Smooth muscle cell (in vitro differentiated cells): ENCODE measurements around the gene HOXA13. TPM values are rescaled to one million over a fixed set of nuclear protein-coding genes. Genes with fewer than 3 reads are reported as not detected.

Experiments
- DNase-seq: peaks from one replicate; lab custom pipeline; 2025; ENCODE audit not compliant: unreplicated experiment; lab: John Stamatoyannopoulos, UW
- H2AFZ ChIP-seq: fragments of 200-600 bp; sonication (generic); 2 replicates; pipeline ENCODE4 v1.6.0; 2016; ENCODE audit warnings: antibody characterized with exemption, low read depth, mild to moderate bottlenecking
- H3F3A ChIP-seq: fragments of 200-600 bp; sonication (generic); 2 replicates; pipeline ENCODE4 v1.6.0; 2017; ENCODE audit warnings: antibody characterized with exemption, low read depth
- H3K27ac ChIP-seq: fragments of 200-600 bp; sonication (generic); 2 replicates; pipeline ENCODE4 v1.5.1; 2016; ENCODE audit warnings: low read depth, mild to moderate bottlenecking
- H3K27me3 ChIP-seq: fragments of 200-600 bp; sonication (generic); 2 replicates; pipeline ENCODE4 v1.6.1; 2016; ENCODE audit warnings: low read depth, mild to moderate bottlenecking
- H3K36me3 ChIP-seq: fragments of 200-600 bp; sonication (generic); 2 replicates; pipeline ENCODE4 v1.5.1; 2016; ENCODE audit warnings: low read depth
- H3K4me1 ChIP-seq: fragments of 200-600 bp; sonication (generic); 2 replicates; pipeline ENCODE4 v1.5.1; 2016; ENCODE audit warnings: low read depth
- H3K4me2 ChIP-seq: fragments of 200-600 bp; sonication (generic); 2 replicates; pipeline ENCODE4 v1.6.0; 2016; ENCODE audit warnings: mild to moderate bottlenecking
- H3K4me3 ChIP-seq: fragments of 200-600 bp; sonication (generic); 2 replicates; pipeline ENCODE4 v1.5.1; 2016; ENCODE audit warnings: mild to moderate bottlenecking
- H3K79me2 ChIP-seq: fragments of 200-600 bp; sonication (generic); 2 replicates; pipeline ENCODE4 v1.6.0; 2016; ENCODE audit warnings: low read depth, mild to moderate bottlenecking
- H3K9ac ChIP-seq: fragments of 200-600 bp; sonication (generic); 2 replicates; pipeline ENCODE4 v1.6.0; 2016; ENCODE audit warnings: low read depth
- H3K9me3 ChIP-seq: fragments of 200-600 bp; sonication (generic); replicated peaks from 2 replicates; pipeline ENCODE4 v1.5.1; 2016; ENCODE audit warnings: low read depth
- H4K20me1 ChIP-seq: fragments of 200-600 bp; sonication (generic); 2 replicates; pipeline ENCODE4 v1.6.0; 2016; ENCODE audit warnings: low read depth
- WGBS: methylation state at CpG from one replicate; pipeline ENCODE4 v1.1.7; 2016; ENCODE audit warnings: low lambda C conversion rate; 5-methylcytosine and 5-hydroxymethylcytosine counted together
- polyA plus RNA-seq: library from polyadenylated mRNA; unstranded; fragments of >200 nt; fragmentation: Nextera tagmentation; extraction: Ambion mirVana; gene quantifications from 2 replicates; pipeline ENCODE4 v1.2.1, GENCODE V29; 2016
- total RNA-seq: library from RNA; depleted of rRNA; stranded (reverse); fragments of >200 nt; gene quantifications from 2 replicates; pipeline ENCODE4 v1.2.3, GENCODE V29; 2014
- TF ChIP-seq, protein P1 (sequence below): fragments of 200-600 bp; sonication (generic); IDR thresholded peaks from 2 replicates; pipeline ENCODE4 v1.5.1; 2017; ENCODE audit warnings: borderline replicate concordance, mild to moderate bottlenecking, antibody characterized with exemption; ENCODE audit not compliant: insufficient read depth, poor library complexity, severe bottlenecking

HOXA13 gene
- total and polyA plus RNA-seq, 2 experiments from 2014 or later = 10.0 to 14.2 TPM

DNA sequence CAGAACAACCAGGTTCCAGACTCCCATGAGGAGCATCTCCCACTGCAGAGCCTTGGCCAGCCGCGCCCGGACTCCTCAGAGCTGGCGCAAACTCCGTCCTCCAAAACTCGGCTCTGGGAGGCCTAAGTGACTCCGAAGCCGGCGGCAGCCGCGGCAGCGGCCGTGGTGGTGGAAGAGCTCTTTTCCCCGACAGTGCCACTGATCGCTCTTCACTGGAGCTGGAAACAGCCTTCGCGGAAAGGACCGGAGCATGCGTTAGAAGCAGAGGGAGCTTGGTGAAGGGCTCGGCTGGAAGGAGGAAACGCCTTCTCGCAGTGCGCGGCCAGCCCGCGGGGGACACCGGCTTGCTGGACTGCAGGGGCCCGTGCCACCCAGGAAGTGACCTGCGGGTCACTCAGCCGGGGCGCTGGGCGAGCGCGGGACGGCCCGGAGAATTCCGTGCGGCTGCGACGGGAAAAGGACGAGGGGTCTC, 5.0 kb upstream of the HOXA13 start:
- Histone ChIP-seq H3K27ac (no peak overlapping the region), H3K9ac (peak overlapping the region; percentile 18), H4K20me1 (no peaks in the 10 kb centered on the region), H3K4me3 (peak overlapping the region; percentile 56), H2AFZ (peak overlapping the region; percentile 71), H3K4me1 (peaks cover 8% of the 10 kb centered on the region), H3F3A (peaks cover 8% of the 10 kb centered on the region), H3K9me3 (no peaks in the 10 kb centered on the region), H3K79me2 (peaks cover 66% of the 10 kb centered on the region), H3K27me3 (peaks cover 33% of the 10 kb centered on the region), H3K4me2 (peak overlapping the region; percentile 86), H3K36me3 (no peaks in the 10 kb centered on the region)
- 3% methylated on average over 41 of the region's 41 CpGs for WGBS
- DNase-seq = no peak
- TF ChIP-seq, protein P1, sequence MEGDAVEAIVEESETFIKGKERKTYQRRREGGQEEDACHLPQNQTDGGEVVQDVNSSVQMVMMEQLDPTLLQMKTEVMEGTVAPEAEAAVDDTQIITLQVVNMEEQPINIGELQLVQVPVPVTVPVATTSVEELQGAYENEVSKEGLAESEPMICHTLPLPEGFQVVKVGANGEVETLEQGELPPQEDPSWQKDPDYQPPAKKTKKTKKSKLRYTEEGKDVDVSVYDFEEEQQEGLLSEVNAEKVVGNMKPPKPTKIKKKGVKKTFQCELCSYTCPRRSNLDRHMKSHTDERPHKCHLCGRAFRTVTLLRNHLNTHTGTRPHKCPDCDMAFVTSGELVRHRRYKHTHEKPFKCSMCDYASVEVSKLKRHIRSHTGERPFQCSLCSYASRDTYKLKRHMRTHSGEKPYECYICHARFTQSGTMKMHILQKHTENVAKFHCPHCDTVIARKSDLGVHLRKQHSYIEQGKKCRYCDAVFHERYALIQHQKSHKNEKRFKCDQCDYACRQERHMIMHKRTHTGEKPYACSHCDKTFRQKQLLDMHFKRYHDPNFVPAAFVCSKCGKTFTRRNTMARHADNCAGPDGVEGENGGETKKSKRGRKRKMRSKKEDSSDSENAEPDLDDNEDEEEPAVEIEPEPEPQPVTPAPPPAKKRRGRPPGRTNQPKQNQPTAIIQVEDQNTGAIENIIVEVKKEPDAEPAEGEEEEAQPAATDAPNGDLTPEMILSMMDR = no peak

GRCh38 chr7:27203964-27204594, 4.2 kb upstream of the HOXA13 start:
- Histone ChIP-seq H3F3A (peaks cover 8% of the 10 kb centered on the region), H3K4me2 (peak overlapping the region; percentile 86)

GRCh38 chr7:27203365-27203953, 3.6 kb upstream of the HOXA13 start:
- peaks cover 33% of the 10 kb centered on the region for H3K27me3 ChIP-seq
- peaks cover 8% of the 10 kb centered on the region for H3F3A ChIP-seq
- H3K79me2 ChIP-seq = peaks cover 75% of the 10 kb centered on the region
- H3K4me2 ChIP-seq = peak overlapping the region; percentile 86
- TF ChIP-seq, protein P1 = no peak
- 47% methylated on average over 10 of the region's 10 CpGs for WGBS
- H3K27ac ChIP-seq = no peak overlapping the region
- peak overlapping the region; percentile 39 for H2AFZ ChIP-seq
- peaks cover 8% of the 10 kb centered on the region for H3K4me1 ChIP-seq
- H3K36me3 ChIP-seq = no peaks in the 10 kb centered on the region
- H3K9me3 ChIP-seq = no peaks in the 10 kb centered on the region
- peak overlapping the region; percentile 56 for H3K4me3 ChIP-seq
- no peak for DNase-seq
- H4K20me1 ChIP-seq = peaks cover 8% of the 10 kb centered on the region
- no peak overlapping the region for H3K9ac ChIP-seq

More at GRCh38 chr7:27203964-27204594, 4.2 kb upstream of the HOXA13 start:
- 60% methylated on average over 4 of the region's 4 CpGs for whole genome bisulfite sequencing
- TF ChIP-seq, protein P1 = no peak
- Histone ChIP-seq H3K27ac (no peak overlapping the region), H3K4me1 (peaks cover 8% of the 10 kb centered on the region), H4K20me1 (peaks cover 2% of the 10 kb centered on the region), H3K9me3 (no peaks in the 10 kb centered on the region), H3K9ac (no peak overlapping the region), H2AFZ (peak overlapping the region; percentile 71), H3K79me2 (peaks cover 69% of the 10 kb centered on the region), H3K4me3 (peak overlapping the region; percentile 56), H3K36me3 (no peaks in the 10 kb centered on the region), H3K27me3 (peaks cover 33% of the 10 kb centered on the region)
- DNase-seq = no peak
